ENCODE results near the gene MYZAP. TPM values are rescaled to one million over a fixed set of nuclear protein-coding genes. Genes with fewer than 3 reads are reported as not detected.

The MYZAP gene
- total and polyA plus RNA-seq, 2 of the 8 experiments (the other 6 are each of a cell fraction or from before 2014, with no cell fraction given), result 0.41 to 0.65 TPM

GRCh38 chr15:57554063-57554811, 37.5 kb upstream of the MYZAP start:
- H2BK20ac ChIP-seq (ENCODE audit: low read length), result 0 out of 2 replicates have a peak overlapping the region, but pooled peaks have one; percentile 38
- no peaks in the 10 kb centered on the region for H3K27me3 ChIP-seq (replicated peaks in 1 of 4; ENCODE audit: control insufficient read depth in 3 of 4, extremely low read depth in 1 of 4, insufficient read depth in 3 of 4, low read length in 3 of 4)
- H2BK15ac ChIP-seq (ENCODE audit: low read length), result no peak overlapping the region
- no peaks in the 10 kb centered on the region for H4K20me1 ChIP-seq (replicated peaks in 1 of 2; ENCODE audit: control insufficient read depth in 1 of 2, insufficient read depth in 2 of 2, low read length in 2 of 2)
- no peak overlapping the region for H3K56ac ChIP-seq (replicated peaks; ENCODE audit: insufficient read length, low read depth, low read length)
- FAIRE-seq, result no peak
- ChIA-PET POLR2A (ENCODE audit: partially characterized antibody) (interaction anchor here (0.8 to 1.3 kb wide), 3 partner anchors 14 to 150 kb away, joined by 3 read pairs; no protein-coding TSS in a partner anchor), CTCF (ENCODE audit: partially characterized antibody) (interaction anchor here (0.5 to 4.0 kb wide), 26 partner anchors 9 to 513 kb away, joined by 3 to 18 read pairs (median 4); no protein-coding TSS in a partner anchor)
- H2BK12ac ChIP-seq (ENCODE audit: low read depth, low read length), result no peak overlapping the region
- no peak overlapping the region for H3K4me2 ChIP-seq (ENCODE audit: insufficient read depth in 1 of 2, low read depth in 2 of 2, low read length in 2 of 2)
- no peaks in the 10 kb centered on the region for H3K79me1 ChIP-seq (ENCODE audit: low read depth, low read length)
- no peak overlapping the region for H4K5ac ChIP-seq (ENCODE audit: insufficient read length, low read depth, low read length)
- H3K27ac ChIP-seq (ENCODE audit: low read depth, low read length), result no peak overlapping the region
- no peaks in the 10 kb centered on the region for H3K79me2 ChIP-seq (ENCODE audit: control insufficient read depth in 1 of 2, insufficient read depth in 2 of 2, low read length in 2 of 2)
- no peak overlapping the region for H2BK120ac ChIP-seq (replicated peaks; ENCODE audit: low read depth, low read length)
- no peaks in the 10 kb centered on the region for H3K23me2 ChIP-seq (ENCODE audit: low read depth, low read length)
- peaks cover 0 to 13% (median 5%) of the 10 kb centered on the region in 4 experiments; a peak in 6 of 7 replicates for H3K4me1 ChIP-seq (replicated peaks in 1 of 4; ENCODE audit: control insufficient read depth in 3 of 4, insufficient read depth in 4 of 4, low read length in 3 of 4)
- no peak overlapping the region for H3K18ac ChIP-seq (ENCODE audit: extremely low read depth, low read length)
- H2AFZ ChIP-seq (ENCODE audit: low read length), result no peak overlapping the region
- 79% methylated on average over 10 of the region's 10 CpGs; no CpG with 5 or more reads in 1 of the 2 experiments for WGBS, 2 experiments (ENCODE audit: extremely low coverage in 1 of 2, insufficient coverage in 1 of 2, insufficient read length in 1 of 2, insufficient replicate concordance in 2 of 2, low coverage in 1 of 2, low lambda C conversion rate in 2 of 2, missing lambda C conversion rate in 1 of 2)
- no peak overlapping the region for H4K91ac ChIP-seq (replicated peaks; ENCODE audit: insufficient read length, low read length)
- H3K36me3 ChIP-seq (ENCODE audit: control insufficient read depth in 2 of 4, insufficient read depth in 4 of 4, low read length in 3 of 4), result peaks cover 5 to 20% (median 12%) of the 10 kb centered on the region in 4 experiments; a peak in 6 of 8 replicates
- H3K9ac ChIP-seq (replicated peaks in 1 of 4; ENCODE audit: extremely low read depth in 1 of 4, low read depth in 3 of 4, low read length in 3 of 4), result no peak overlapping the region
- H3K4ac ChIP-seq (replicated peaks; ENCODE audit: insufficient read length, low read depth, low read length), result no peak overlapping the region
- 0 out of 2 replicates have a peak overlapping the region, but pooled peaks have one; percentile 47 for H2BK5ac ChIP-seq (ENCODE audit: low read depth, low read length)
- DNase-seq (ENCODE audit: low read depth in 1 of 2, low spot score in 2 of 2), result no peak
- no peak overlapping the region for H4K8ac ChIP-seq (ENCODE audit: extremely low read depth, insufficient read depth, low read length)
- H2AK5ac ChIP-seq (ENCODE audit: low read depth, low read length), result no peak overlapping the region
- no peak overlapping the region for H3K23ac ChIP-seq (ENCODE audit: insufficient read length)
- H3K4me3 ChIP-seq (ENCODE audit: extremely low read depth in 1 of 4, insufficient read depth in 2 of 4, low read depth in 3 of 4, low read length in 4 of 4), result no peak overlapping the region
- no peaks in the 10 kb centered on the region for H3K9me3 ChIP-seq (ENCODE audit: insufficient read depth in 2 of 2, low read depth in 1 of 2, low read length in 1 of 2)
- no peak overlapping the region for H3K14ac ChIP-seq (ENCODE audit: insufficient read length)
- no peak for TF ChIP-seq RFX5 (IDR thresholded peaks at IDR 0.05; ENCODE audit: borderline replicate concordance, low read depth, low read length)
- no peak for TF ChIP-seq SUZ12 (IDR thresholded peaks at IDR 0.05; ENCODE audit: low read length)
- no peak for TF ChIP-seq SIN3A (conservative IDR thresholded peaks at IDR 0.05 in 1 of 2, IDR thresholded peaks at IDR 0.05 in 1 of 2; ENCODE audit: low read depth in 1 of 2, low read length in 2 of 2)
- no peak for TF ChIP-seq KDM1A (IDR thresholded peaks at IDR 0.05; ENCODE audit: borderline replicate concordance, low read length)
- no peak for TF ChIP-seq SRF (IDR thresholded peaks at IDR 0.05; ENCODE audit: low read depth, low read length)
- no peak for TF ChIP-seq ZNF274 (IDR thresholded peaks at IDR 0.05; ENCODE audit: borderline replicate concordance, extremely low read depth, low read length)
- TF ChIP-seq GTF2F1 (IDR thresholded peaks at IDR 0.05; ENCODE audit: borderline replicate concordance, low read depth, low read length), result no peak
- no peak for TF ChIP-seq NANOG (IDR thresholded peaks at IDR 0.05; ENCODE audit: insufficient read depth, low read depth, low read length, poor library complexity, severe bottlenecking)
- TF ChIP-seq SIX5 (IDR thresholded peaks at IDR 0.05; ENCODE audit: low read depth, low read length), result no peak
- TF ChIP-seq JUND (IDR thresholded peaks at IDR 0.05; ENCODE audit: low read length), result no peak
- no peak for TF ChIP-seq EZH2 (IDR thresholded peaks at IDR 0.05; ENCODE audit: low read depth, low read length, severe bottlenecking)
- no peak for TF ChIP-seq SIRT6 (IDR thresholded peaks at IDR 0.05; ENCODE audit: low read length)

Measured in H1 (cell line).